Astrocyte of the hippocampus (primary cell): ENCODE data around the gene KLHL29.
"Not testable (repeated sequence)": the region's sequence is repeated elsewhere in the genome, so short reads cannot be mapped to it uniquely, and the experiment has no call there.

ENCODE experiments used
- DNase-seq: peaks from one replicate; pipeline ENCODE4 v3.0.0; 2011; ENCODE audit warnings: low read depth, low spot score

KLHL29 gene

GRCh38 chr2:23384551-23385343, at the start of gene KLHL29:
KLHL29 (plus strand) TSS chr2:23385179; CDS start chr2:23562197, 177,018 bp downstream.
- DNase-seq, result peak; percentile 90

DNA sequence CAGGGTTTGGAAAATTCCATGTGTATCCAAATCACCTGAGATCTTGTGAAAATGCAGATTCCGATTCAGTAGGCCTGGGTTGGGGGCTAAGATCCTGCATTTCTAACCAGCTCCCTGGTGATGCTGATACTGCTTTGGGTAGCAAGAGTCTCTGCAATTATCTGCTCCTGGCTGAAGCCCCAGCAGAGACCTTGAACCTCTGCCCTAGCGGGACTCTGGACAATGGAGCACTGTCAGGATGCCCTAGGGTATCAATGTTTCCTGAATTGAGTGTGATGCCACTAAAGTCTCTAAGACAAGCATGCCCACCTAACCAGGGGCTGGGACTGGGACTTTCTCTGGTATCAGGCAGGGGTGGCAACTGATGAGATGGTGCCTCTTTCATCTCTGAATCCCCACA, 49.4 kb upstream of the KLHL29 start:
- DNase-seq, result no peak

DNA sequence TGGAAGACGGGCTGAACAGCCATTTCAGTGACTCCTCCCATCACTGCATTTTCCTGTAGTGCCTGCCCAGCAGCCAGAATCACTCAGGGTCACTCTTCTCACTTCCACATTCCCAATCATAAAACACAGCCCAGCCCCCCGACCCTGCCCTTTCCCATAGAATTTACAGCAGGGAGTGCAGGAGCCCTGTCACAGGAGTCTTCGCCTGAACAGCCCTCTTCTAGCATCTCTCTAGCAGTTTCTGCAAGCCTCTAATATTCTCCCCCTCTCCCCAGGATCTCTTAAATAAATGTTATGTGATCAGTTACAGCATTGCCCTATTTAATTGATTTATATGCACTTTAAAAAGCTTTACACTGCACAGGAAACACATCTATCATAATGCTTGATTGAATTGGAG, 42.9 kb upstream of the KLHL29 start:
- no peak for DNase-seq

GRCh38 chr2:23346029-23346428, 39.0 kb upstream of the KLHL29 start:
- no peak for DNase-seq

GRCh38 chr2:23346781-23347180, 38.2 kb upstream of the KLHL29 start:
- DNase-seq, result no peak

GRCh38 chr2:23347471-23348092, 37.4 kb upstream of the KLHL29 start:
- no peak for DNase-seq

GRCh38 chr2:23348093-23348481, 36.9 kb upstream of the KLHL29 start:
- DNase-seq, result not testable (repeated sequence)

- DNase-seq, result no peak
These were observed 35.5 kb upstream of the KLHL29 start for GRCh38 chr2:23349508-23349907.

GRCh38 chr2:23350041-23350791, 34.8 kb upstream of the KLHL29 start:
- no peak for DNase-seq

DNA sequence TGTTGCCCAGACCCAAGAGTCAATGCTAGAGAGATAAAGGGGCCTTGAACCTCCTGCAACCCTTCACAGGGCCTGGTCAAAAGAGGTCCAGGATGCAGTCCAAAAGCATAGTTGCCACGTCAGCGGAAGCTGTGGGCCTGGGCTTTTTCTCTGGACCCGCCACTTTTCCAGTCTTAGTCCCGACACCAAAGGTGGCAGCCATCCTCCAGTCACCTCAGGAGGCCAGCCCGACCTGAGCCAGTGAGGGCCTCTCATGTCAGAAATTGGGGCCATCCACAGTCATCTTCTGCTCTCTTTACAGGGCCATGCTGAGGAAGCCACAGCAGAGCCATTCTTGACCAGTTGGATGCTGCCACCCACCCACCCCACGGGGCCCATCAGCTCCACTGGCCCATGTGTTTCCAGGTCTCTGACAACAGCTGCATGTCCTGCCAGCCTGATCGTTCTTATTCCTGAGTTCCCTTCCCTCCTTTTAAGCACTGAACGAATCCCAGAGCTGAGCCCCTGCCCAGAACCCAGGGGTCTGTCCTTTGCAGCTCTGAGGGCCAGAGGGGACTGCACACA, 34.1 kb upstream of the KLHL29 start:
- DNase-seq, result no peak

DNA sequence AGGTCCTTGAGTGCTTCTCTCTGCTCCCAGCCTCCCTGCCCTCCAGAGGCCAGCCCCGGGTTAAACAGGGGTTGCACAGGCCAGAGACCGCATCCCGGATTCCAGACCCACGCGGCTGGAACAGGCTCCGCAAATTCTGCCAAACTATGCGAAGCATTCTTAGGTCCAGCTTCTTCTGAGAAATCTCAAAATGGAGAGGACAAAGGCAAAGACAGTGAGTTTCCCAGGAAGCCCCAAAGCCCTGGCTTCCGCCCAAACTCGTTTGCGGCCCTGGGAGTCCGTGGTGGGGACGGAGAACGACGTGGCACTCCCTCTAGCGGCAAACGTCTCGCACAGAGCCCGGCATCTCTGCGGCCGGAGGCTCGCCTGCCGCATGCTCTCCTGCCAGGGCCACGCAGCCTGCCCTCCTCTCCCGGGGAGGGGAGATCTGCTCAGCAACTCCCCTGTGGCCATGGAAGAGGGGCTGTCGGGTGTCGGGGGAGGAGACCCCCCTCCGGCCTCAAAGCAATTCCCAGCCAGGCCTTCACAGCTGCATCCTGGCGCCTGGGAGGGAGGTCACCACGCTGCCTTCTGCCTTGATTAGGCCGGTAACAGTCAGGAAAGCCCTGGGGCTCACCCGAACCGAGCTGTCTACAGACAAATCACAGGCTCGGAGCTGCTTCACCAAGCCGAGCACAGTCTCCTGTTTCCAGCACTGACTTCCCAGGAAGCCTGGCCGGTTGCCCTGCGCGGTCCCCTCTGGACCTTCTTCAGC, 33.4 kb upstream of the KLHL29 start:
- DNase-seq, result peak; percentile 92

DNA sequence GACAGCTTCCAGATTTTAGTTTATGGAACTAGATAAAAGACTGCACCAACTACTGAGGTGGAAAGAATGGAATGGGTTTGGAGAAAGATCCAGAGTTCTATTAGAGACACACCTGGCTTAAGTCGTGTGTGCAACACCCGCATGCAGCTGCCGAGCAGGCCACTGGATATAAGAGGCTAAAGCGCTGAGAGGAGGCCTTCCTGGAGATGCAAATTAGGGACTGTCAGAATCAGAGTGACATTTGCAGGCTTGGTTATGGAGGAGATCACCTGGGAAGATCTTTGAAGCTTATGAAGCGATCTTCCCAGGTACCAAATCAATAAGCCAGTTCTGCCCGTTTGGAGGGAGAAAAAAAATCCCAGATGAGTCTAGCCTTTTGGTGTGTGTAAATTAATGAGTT, 30.4 kb upstream of the KLHL29 start:
- DNase-seq, result no peak

GRCh38 chr2:23355001-23355400, 30.0 kb upstream of the KLHL29 start:
- DNase-seq, result no peak

DNA sequence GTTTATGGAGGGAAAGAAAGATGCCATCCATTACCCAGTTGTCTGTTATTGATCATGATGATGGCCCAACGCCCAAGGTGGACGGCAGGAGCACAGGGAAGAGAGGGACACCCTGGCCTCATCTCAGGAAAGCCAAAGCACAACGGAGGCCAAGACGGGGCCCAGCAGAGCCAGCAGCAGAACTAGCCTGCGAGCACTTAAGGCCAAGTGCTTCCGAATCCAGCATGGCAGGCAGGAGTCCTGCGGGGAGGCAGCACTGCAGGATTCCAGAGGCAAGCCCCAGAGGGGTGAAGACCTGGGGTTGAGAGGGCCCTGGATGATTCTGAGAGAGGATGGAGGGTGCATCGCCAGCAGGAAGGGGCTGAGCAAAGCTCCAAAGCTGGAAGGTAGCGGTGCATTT, 28.3 kb upstream of the KLHL29 start:
- no peak for DNase-seq

DNA sequence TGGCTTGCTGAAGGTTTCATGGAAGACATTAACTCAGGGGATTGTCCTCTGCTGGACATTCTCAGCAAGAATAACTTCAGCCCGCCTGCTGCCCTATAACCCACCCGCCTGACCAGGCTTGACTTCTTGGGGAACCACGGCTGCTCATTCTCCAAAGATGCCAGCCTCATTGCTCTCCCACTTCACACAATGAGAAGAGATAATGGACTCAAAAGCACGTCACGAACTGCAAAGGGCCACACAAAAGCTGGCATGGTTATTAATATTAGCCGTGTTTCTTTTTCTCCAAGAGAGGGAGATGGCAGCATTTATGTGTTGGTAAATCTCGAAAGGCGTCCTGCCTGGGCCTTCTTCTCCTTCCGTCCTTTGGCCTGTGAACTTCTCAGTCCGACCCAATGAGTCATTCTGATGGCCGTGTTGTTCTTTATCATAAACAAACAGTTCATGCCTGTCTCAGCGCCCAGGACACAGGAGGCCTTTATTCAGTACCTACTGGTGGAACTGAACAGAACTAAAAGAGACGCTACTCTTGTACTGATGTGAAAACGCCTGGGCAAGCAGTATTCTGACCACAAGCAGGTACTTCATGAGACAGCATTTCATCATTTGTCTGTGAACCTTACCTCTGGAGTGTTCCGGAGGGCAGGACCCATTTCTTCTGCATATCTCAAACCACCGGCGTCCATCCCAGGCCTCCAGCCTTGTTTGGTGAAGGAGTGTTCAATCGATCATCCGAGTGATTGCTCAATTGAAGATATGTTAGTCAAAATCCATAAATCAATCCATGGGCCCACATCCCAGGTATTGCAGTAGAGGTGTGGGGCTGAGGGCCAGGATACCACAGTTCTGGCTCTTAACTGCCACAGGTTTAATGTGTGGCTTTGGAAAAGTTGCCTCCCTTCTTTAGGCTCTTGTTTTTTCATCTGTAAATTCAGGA, 25.1 kb upstream of the KLHL29 start:
- DNase-seq, result no peak

DNA sequence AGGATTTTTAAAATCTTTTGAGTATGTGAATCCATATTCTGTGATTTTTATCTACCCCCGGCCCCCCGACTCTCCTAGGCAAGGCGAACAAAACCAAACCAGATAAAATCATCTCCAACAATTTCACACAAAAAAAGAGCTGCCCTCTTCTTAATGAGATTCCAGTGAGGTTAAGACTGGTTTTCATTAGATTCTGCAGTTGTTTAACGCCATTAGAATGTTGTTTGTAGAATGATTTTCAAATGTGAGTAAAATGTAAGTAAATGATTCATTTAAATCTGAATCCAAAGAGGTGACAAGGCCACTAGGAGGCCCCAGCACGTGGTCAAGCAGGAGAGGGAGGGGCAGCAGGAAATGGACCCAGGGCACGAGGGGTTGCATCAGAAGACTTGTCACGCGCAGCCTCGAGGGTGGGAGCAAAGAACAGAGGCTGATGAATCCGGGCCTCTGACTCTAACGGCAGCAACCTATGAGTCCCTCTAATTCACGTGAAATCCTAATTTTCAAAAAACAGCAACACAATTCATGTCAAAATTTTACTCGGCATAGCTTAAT, 24.3 kb upstream of the KLHL29 start:
- DNase-seq, result no peak

DNA sequence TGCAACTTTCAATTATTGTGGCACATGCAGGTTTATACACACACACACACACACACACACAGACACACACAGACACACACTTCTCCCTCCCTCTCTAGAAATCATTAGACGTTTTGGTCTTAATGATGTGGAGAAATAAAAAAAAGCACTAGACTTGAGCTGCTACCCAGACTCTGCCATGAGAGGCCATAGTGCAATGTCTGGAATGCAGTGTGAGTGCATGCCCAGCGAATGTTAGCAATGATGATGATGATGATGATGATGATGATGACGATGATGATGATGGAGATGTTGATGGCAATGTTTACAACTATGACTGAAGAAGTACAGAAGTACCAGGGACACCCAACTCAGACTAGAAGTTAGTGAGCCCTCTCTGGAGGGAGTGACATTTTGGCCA, 23.8 kb upstream of the KLHL29 start:
- no peak for DNase-seq

- DNase-seq, result no peak
These were observed 21.7 kb upstream of the KLHL29 start for GRCh38 chr2:23363268-23363667.

DNA sequence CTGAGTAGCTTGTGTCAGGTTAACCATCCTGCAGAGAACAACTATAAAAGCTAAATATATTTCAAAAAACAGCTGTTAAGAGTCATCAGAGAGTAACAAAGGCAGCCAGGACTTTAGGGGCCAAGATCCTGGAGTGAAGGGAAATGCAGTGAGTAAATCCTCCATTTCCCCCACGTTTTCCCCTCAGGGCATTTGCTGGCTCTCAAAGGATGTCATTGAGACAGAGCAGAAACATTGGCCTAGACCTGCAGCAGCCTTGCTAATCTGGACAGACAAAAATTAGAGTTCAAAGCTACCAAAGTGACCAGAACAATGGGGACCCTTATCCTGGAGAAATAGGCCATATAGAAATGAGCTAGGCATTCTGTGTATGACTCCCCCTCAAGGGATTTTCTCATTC, 21.1 kb upstream of the KLHL29 start:
- DNase-seq, result no peak

DNA sequence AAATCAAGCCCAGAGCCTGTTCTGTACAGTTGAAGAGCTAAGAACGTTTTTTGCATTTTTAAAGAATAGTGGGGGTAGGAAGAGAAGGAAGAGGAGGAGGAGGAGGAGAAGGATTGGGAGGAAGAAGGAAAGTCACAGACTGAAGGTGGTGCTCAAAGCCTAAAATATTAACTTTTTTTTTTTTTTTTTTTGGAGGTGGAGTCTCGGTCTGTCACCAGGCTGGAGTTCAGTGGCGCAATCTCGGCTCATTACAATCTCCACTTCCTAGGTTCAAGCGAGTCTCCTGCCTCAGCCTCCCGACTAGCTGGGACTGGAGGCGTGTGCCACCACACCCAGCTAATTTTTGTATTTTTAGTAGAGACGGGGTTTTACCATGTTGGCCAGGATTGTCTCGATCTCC, 18.3 kb upstream of the KLHL29 start:
- DNase-seq, result no peak
